HEK293 (cell line): ENCODE results near the gene MYT1.

Experiments
- CTCF ChIA-PET: fragments of 350-600 bp; formaldehyde crosslinking; extraction: SDS; loops from one replicate; lab custom pipeline; 2021; ENCODE audit warnings: antibody characterized with exemption; lab: Yijun Ruan, JAX
- POLR2A ChIA-PET: fragments of 300-600 bp; formaldehyde crosslinking; extraction: SDS; loops from one replicate; lab custom pipeline; 2020; ENCODE audit warnings: antibody characterized with exemption, inconsistent platforms; lab: Yijun Ruan, JAX
- H3K27ac ChIP-seq: fragments of 200-500 bp; sonication (Bioruptor generic); 2 replicates; pipeline ENCODE4 v1.5.1; 2014; ENCODE audit warnings: low read depth, low read length, control low read depth, inconsistent platforms; ENCODE audit errors: extremely low read depth
- H3K36me3 ChIP-seq, 2 experiments: fragments of 200-500 bp in 1 of 2; sonication (Bioruptor generic) in 1 of 2; 1 replicate in 1 of 2; 2 replicates in 1 of 2; pipeline ENCODE4 v1.5.1; 2014 to 2017; ENCODE audit warnings: inconsistent platforms in 2 of 2, low read length in 2 of 2; ENCODE audit not compliant: control insufficient read depth in 2 of 2, insufficient read depth in 1 of 2
- H3K4me1 ChIP-seq: fragments of 200-500 bp; sonication (Bioruptor generic); 2 replicates; pipeline ENCODE4 v1.5.1; 2014; ENCODE audit warnings: mild to moderate bottlenecking, low read length, inconsistent platforms; ENCODE audit not compliant: control insufficient read depth, insufficient read depth
- H3K4me3 ChIP-seq: 2 replicates; pipeline ENCODE4 v1.5.1; 2011; ENCODE audit warnings: low read depth, mild to moderate bottlenecking, control low read depth, low read length, moderate library complexity
- H3K9me3 ChIP-seq: fragments of 200-500 bp; sonication (Bioruptor generic); 2 replicates; pipeline ENCODE4 v1.5.1; 2014; ENCODE audit warnings: low read depth, low read length, inconsistent platforms; ENCODE audit not compliant: control insufficient read depth, insufficient read depth
- BCL11A ChIP-seq: fragments of 450-650 bp; formaldehyde crosslinking; IDR thresholded peaks from 2 replicates; pipeline ENCODE4 v1.5.1; 2016; ENCODE audit warnings: low read depth, missing biosample characterization, missing genetic modification characterization
- GFI1B ChIP-seq: fragments of 450-650 bp; formaldehyde crosslinking; IDR thresholded peaks from 2 replicates; pipeline ENCODE4 v1.5.1; 2016; ENCODE audit warnings: missing biosample characterization, missing genetic modification characterization
- GLI2 ChIP-seq: fragments of 450-650 bp; formaldehyde crosslinking; IDR thresholded peaks from 2 replicates; pipeline ENCODE4; 2017; ENCODE audit warnings: missing biosample characterization, missing genetic modification characterization, low read depth, borderline replicate concordance
- GLIS2 ChIP-seq: fragments of 450-650 bp; formaldehyde crosslinking; IDR thresholded peaks from 2 replicates; pipeline ENCODE4 v1.5.1; 2016; ENCODE audit warnings: missing biosample characterization, missing genetic modification characterization
- MEIS1 ChIP-seq: sonication (generic); formaldehyde crosslinking; IDR thresholded peaks from 2 replicates; pipeline ENCODE4 v1.8.1; 2022; ENCODE audit warnings: missing genetic modification reagents, mild to moderate bottlenecking, borderline replicate concordance
- PRDM1 ChIP-seq: fragments of 450-650 bp; formaldehyde crosslinking; IDR thresholded peaks from 2 replicates; pipeline ENCODE4; 2016; ENCODE audit warnings: missing biosample characterization, missing genetic modification characterization
- SCRT2 ChIP-seq: fragments of 450-650 bp; formaldehyde crosslinking; IDR thresholded peaks from 2 replicates; pipeline ENCODE4 v1.5.1; 2016; ENCODE audit warnings: missing biosample characterization, missing genetic modification characterization
- YY1 ChIP-seq: fragments of 450-650 bp; formaldehyde crosslinking; IDR thresholded peaks from 2 replicates; pipeline ENCODE4 v1.5.1; 2018; ENCODE audit warnings: missing biosample characterization, missing genetic modification characterization
- ZFP37 ChIP-seq: fragments of 450-650 bp; formaldehyde crosslinking; IDR thresholded peaks from 2 replicates; pipeline ENCODE4 v1.5.1; 2016; ENCODE audit warnings: missing biosample characterization, missing genetic modification characterization
- ZNF10 ChIP-seq: fragments of 450-650 bp; formaldehyde crosslinking; IDR thresholded peaks from 2 replicates; pipeline ENCODE4 v1.5.1; 2017; ENCODE audit warnings: missing biosample characterization, missing genetic modification characterization
- ZNF157 ChIP-seq: fragments of 450-650 bp; formaldehyde crosslinking; IDR thresholded peaks from 2 replicates; pipeline ENCODE4 v1.5.1; 2016; ENCODE audit warnings: missing biosample characterization, missing genetic modification characterization
- ZNF169 ChIP-seq: fragments of 450-650 bp; formaldehyde crosslinking; IDR thresholded peaks from 2 replicates; pipeline ENCODE4 v1.5.1; 2016; ENCODE audit warnings: missing biosample characterization, missing genetic modification characterization
- ZNF175 ChIP-seq: fragments of 450-650 bp; formaldehyde crosslinking; IDR thresholded peaks from 2 replicates; pipeline ENCODE4 v1.5.1; 2016; ENCODE audit warnings: missing biosample characterization, missing genetic modification characterization
- ZNF23 ChIP-seq: fragments of 450-650 bp; formaldehyde crosslinking; IDR thresholded peaks from 2 replicates; pipeline ENCODE4 v1.5.1; 2016; ENCODE audit warnings: missing biosample characterization, missing genetic modification characterization, borderline replicate concordance
- ZNF335 ChIP-seq: fragments of 450-650 bp; formaldehyde crosslinking; conservative IDR thresholded peaks from 2 replicates; pipeline ENCODE4 v1.5.1; 2016; ENCODE audit warnings: missing biosample characterization, missing genetic modification characterization
- ZNF341 ChIP-seq: fragments of 450-650 bp; formaldehyde crosslinking; IDR thresholded peaks from 2 replicates; pipeline ENCODE4; 2016; ENCODE audit warnings: low read depth, missing biosample characterization, missing genetic modification characterization
- ZNF350 ChIP-seq: fragments of 450-650 bp; formaldehyde crosslinking; IDR thresholded peaks from 2 replicates; pipeline ENCODE4 v1.5.0; 2017; ENCODE audit warnings: missing biosample characterization, mild to moderate bottlenecking, missing genetic modification characterization
- ZNF37A ChIP-seq: fragments of 450-650 bp; IDR thresholded peaks from 2 replicates; pipeline ENCODE4 v1.5.1; 2018; ENCODE audit warnings: missing biosample characterization, missing genetic modification characterization
- ZNF426 ChIP-seq: fragments of 450-650 bp; formaldehyde crosslinking; IDR thresholded peaks from 2 replicates; pipeline ENCODE4 v1.5.1; 2017; ENCODE audit warnings: missing biosample characterization, missing genetic modification characterization, mild to moderate bottlenecking, inconsistent platforms, moderate library complexity
- ZNF433 ChIP-seq: fragments of 450-650 bp; formaldehyde crosslinking; IDR thresholded peaks from 2 replicates; pipeline ENCODE4 v1.5.1; 2016; ENCODE audit warnings: missing biosample characterization, missing genetic modification characterization, low read depth
- ZNF521 ChIP-seq: fragments of 450-650 bp; formaldehyde crosslinking; IDR thresholded peaks from 2 replicates; pipeline ENCODE4 v1.5.1; 2017; ENCODE audit warnings: missing biosample characterization, mild to moderate bottlenecking, missing genetic modification characterization
- ZNF529 ChIP-seq: fragments of 450-650 bp; formaldehyde crosslinking; IDR thresholded peaks from 2 replicates; pipeline ENCODE4 v1.5.1; 2017; ENCODE audit warnings: missing genetic modification characterization, missing biosample characterization; ENCODE audit not compliant: insufficient replicate concordance
- ZNF791 ChIP-seq: fragments of 450-650 bp; formaldehyde crosslinking; IDR thresholded peaks from 2 replicates; pipeline ENCODE4 v1.5.1; 2016; ENCODE audit warnings: missing biosample characterization, missing genetic modification characterization
- ZNF843 ChIP-seq: fragments of 450-650 bp; formaldehyde crosslinking; IDR thresholded peaks from 2 replicates; pipeline ENCODE4 v1.5.1; 2016; ENCODE audit warnings: missing biosample characterization, missing genetic modification characterization
- ZSCAN30 ChIP-seq: fragments of 450-650 bp; IDR thresholded peaks from 2 replicates; pipeline ENCODE4 v1.5.1; 2018; ENCODE audit warnings: missing biosample characterization, mild to moderate bottlenecking, missing genetic modification characterization, moderate library complexity
- TF ChIP-seq, protein P1 (sequence below): fragments of 450-650 bp; formaldehyde crosslinking; IDR thresholded peaks from 2 replicates; pipeline ENCODE4 v1.5.1; 2016; ENCODE audit warnings: missing biosample characterization, missing genetic modification characterization
- TF ChIP-seq, protein P2 (sequence below): fragments of 450-650 bp; formaldehyde crosslinking; IDR thresholded peaks from 2 replicates; pipeline ENCODE4 v1.5.1; 2016; ENCODE audit warnings: missing biosample characterization, missing genetic modification characterization
- TF ChIP-seq, protein P3 (sequence below): fragments of 450-650 bp; formaldehyde crosslinking; IDR thresholded peaks from 2 replicates; pipeline ENCODE4 v1.5.1; 2016; ENCODE audit warnings: missing biosample characterization, missing genetic modification characterization

MYT1 gene

DNA sequence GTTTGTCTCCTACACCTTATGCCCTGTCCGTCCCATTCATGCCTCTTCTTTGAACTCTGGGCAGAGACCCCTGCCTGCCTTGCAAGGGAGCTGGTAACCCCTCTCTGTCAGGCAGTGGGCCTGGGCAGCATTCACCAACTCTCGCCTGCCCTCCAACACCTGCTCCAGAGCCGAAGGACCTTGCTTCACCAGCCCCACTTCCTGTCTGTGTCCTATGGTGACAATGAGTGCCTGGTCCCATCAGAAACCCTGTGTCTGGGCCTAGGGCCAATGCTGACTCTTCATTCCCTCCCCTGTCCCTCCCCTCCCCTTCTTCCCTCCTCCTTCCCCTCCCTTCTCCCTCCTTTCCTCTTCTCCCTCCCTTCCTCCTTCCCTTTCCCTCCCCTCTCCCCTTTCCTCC lies 68.5 kb downstream of the MYT1 start (continued):
- no peak for TF ChIP-seq ZNF341 (tag by site-specific recombination)
- TF ChIP-seq, protein P1, sequence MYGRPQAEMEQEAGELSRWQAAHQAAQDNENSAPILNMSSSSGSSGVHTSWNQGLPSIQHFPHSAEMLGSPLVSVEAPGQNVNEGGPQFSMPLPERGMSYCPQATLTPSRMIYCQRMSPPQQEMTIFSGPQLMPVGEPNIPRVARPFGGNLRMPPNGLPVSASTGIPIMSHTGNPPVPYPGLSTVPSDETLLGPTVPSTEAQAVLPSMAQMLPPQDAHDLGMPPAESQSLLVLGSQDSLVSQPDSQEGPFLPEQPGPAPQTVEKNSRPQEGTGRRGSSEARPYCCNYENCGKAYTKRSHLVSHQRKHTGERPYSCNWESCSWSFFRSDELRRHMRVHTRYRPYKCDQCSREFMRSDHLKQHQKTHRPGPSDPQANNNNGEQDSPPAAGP (tag by site-specific recombination), result peak; percentile 62; the same call in 1 of the 2 replicates
- TF ChIP-seq ZNF157 (tag by site-specific recombination), result no peak
- no peak for TF ChIP-seq ZFP37 (tag by site-specific recombination)
- no peak for TF ChIP-seq YY1 (tag by site-specific recombination)
- TF ChIP-seq BCL11A (tag by site-specific recombination), result no peak
- no peak for TF ChIP-seq ZNF426 (tag by site-specific recombination)

DNA sequence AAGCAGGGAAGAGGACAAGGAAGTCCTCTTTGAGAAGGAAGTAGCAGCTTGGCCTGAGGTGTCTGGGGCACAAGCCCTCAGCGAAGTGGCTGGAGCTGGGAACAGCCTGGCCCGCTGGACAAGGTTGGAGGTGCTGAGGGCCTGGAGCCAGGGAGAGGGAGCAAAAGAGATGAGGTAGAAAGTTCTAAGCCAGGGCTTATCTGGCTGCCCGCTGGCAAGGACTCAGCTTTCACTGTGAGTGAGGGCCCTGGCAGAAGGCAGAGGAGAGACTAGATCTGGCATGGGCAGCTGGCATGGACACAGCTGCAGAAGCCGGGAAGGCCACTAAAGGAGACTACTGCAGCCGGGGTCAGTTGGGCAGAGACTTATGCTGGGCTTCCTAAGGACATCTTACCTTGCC lies 69.5 kb downstream of the MYT1 start:
- CTCF ChIA-PET, result interaction anchor here (0.7 kb wide), 1 partner anchor 10 kb away, joined by 3 read pairs; no protein-coding TSS in a partner anchor

DNA sequence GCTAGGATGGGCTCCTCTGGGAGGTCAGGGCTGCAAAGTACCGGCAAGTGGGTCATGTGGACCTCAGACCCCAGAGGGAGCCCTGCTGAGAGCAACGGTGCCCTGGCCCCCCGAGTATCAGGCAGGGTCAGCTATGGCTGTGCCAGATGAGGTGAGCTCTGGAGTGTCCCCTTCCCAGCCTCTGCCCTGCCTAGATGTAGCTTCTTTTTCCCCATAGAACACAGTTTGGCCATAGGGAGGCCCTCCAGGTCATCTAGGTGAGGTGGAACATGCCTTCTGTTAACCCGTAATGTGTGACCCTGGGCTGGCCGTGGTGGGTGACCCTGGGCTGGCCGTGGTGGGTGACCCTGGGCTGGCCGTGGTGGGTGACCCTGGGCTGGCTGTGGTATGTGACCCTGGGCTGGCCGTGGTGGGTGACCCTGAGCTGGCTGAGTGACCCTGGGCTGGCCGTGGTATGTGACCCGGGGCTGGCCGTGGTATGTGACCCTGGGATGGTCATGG lies 70.1 kb downstream of the MYT1 start:
- POLR2A ChIA-PET, result no interaction called here
- Histone ChIP-seq H3K27ac (no peak overlapping the region), H3K36me3 (no peaks in the 10 kb centered on the region), H3K9me3 (no peaks in the 10 kb centered on the region), H3K4me3 (no peak overlapping the region), H3K4me1 (no peaks in the 10 kb centered on the region)
- CTCF ChIA-PET, result interaction anchor here (0.7 kb wide), 1 partner anchor 11 kb away, joined by 3 read pairs; no protein-coding TSS in a partner anchor
- no peak for TF ChIP-seq ZNF791 (tag by site-specific recombination)
- TF ChIP-seq ZNF433 (tag by site-specific recombination), result no peak
- TF ChIP-seq, protein P2, sequence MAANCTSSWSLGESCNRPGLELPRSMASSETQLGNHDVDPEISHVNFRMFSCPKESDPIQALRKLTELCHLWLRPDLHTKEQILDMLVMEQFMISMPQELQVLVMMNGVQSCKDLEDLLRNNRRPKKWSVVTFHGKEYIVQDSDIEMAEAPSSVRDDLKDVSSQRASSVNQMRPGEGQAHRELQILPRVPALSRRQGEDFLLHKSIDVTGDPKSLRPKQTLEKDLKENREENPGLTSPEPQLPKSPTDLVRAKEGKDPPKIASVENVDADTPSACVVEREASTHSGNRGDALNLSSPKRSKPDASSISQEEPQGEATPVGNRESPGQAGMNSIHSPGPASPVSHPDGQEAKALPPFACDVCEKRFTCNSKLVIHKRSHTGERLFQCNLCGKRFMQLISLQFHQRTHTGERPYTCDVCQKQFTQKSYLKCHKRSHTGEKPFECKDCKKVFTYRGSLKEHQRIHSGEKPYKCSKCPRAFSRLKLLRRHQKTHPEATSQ, result no peak
- TF ChIP-seq ZNF521 (tag by site-specific recombination), result no peak
- TF ChIP-seq, protein P3, sequence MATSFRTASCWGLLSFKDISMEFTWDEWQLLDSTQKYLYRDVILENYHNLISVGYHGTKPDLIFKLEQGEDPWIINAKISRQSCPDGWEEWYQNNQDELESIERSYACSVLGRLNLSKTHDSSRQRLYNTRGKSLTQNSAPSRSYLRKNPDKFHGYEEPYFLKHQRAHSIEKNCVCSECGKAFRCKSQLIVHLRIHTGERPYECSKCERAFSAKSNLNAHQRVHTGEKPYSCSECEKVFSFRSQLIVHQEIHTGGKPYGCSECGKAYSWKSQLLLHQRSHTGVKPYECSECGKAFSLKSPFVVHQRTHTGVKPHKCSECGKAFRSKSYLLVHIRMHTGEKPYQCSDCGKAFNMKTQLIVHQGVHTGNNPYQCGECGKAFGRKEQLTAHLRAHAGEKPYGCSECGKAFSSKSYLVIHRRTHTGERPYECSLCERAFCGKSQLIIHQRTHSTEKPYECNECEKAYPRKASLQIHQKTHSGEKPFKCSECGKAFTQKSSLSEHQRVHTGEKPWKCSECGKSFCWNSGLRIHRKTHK, result no peak
- TF ChIP-seq ZNF10 (tag by site-specific recombination), result no peak
- TF ChIP-seq GLIS2 (tag by site-specific recombination), result no peak
- TF ChIP-seq ZNF37A, result no peak
- TF ChIP-seq ZNF843 (tag by site-specific recombination), result no peak
- TF ChIP-seq GLI2 (tag by site-specific recombination), result no peak
- no peak for TF ChIP-seq MEIS1
- no peak for TF ChIP-seq GFI1B
- no peak for TF ChIP-seq SCRT2 (tag by site-specific recombination)
- no peak for TF ChIP-seq ZSCAN30 (tag by site-specific recombination)
- no peak for TF ChIP-seq ZNF350 (tag by site-specific recombination)
- TF ChIP-seq ZNF23 (tag by site-specific recombination), result no peak
- no peak for TF ChIP-seq ZNF169 (tag by site-specific recombination)
- TF ChIP-seq ZNF529 (tag by site-specific recombination), result no peak
- no peak for TF ChIP-seq PRDM1 (tag by site-specific recombination)
- TF ChIP-seq ZNF335 (tag by site-specific recombination), result no peak

More for the DNA sequence above, 69.5 kb downstream of the MYT1 start:
- Histone ChIP-seq H3K9me3 (no peaks in the 10 kb centered on the region), H3K4me1 (no peaks in the 10 kb centered on the region), H3K36me3 (no peaks in the 10 kb centered on the region), H3K4me3 (no peak overlapping the region)
- POLR2A ChIA-PET, result no interaction called here
- TF ChIP-seq ZNF341 (tag by site-specific recombination) (peak; percentile 27; the same call in 1 of the 2 replicates), ZNF175 (tag by site-specific recombination) (no peak)
- TF ChIP-seq, all 188 proteins: peak for 1
- no peak overlapping the region for H3K27ac ChIP-seq
